ENCODE measurements around the gene KRTAP12-2.

KRTAP12-2 gene

DNA sequence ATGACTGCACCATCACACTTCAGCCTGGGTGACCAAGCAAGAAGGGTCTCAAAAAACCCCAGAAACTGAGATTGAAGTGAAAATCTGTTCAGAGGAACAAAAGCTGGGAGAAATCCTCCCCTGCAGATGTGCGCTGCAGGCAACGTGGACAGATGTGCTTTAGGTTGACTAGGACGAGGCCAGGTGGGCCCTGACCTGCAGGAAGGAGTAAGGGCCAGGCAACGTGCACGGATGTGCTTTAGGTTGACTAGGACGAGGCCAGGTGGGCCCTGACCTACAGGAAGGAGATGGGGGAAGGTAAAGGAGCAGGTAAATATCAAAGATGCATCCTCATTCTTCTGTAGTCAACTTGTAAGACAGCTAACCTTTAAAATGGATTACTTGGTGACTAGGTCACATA is 17.8 kb upstream of the KRTAP12-2 start:
- TF ChIP-seq, protein P1, sequence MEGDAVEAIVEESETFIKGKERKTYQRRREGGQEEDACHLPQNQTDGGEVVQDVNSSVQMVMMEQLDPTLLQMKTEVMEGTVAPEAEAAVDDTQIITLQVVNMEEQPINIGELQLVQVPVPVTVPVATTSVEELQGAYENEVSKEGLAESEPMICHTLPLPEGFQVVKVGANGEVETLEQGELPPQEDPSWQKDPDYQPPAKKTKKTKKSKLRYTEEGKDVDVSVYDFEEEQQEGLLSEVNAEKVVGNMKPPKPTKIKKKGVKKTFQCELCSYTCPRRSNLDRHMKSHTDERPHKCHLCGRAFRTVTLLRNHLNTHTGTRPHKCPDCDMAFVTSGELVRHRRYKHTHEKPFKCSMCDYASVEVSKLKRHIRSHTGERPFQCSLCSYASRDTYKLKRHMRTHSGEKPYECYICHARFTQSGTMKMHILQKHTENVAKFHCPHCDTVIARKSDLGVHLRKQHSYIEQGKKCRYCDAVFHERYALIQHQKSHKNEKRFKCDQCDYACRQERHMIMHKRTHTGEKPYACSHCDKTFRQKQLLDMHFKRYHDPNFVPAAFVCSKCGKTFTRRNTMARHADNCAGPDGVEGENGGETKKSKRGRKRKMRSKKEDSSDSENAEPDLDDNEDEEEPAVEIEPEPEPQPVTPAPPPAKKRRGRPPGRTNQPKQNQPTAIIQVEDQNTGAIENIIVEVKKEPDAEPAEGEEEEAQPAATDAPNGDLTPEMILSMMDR (IDR thresholded peaks at IDR 0.05; ENCODE audit: extremely low read depth, insufficient read depth, missing control alignments) = no peak
- in situ Hi-C loops (cut with MboI; ENCODE audit: low pct_unique_long_range_greater_than_20kb, low sequenced_read_pairs, unreplicated experiment) = no loop called here
- DNase-seq (ENCODE audit: low spot score) = no peak

DNA sequence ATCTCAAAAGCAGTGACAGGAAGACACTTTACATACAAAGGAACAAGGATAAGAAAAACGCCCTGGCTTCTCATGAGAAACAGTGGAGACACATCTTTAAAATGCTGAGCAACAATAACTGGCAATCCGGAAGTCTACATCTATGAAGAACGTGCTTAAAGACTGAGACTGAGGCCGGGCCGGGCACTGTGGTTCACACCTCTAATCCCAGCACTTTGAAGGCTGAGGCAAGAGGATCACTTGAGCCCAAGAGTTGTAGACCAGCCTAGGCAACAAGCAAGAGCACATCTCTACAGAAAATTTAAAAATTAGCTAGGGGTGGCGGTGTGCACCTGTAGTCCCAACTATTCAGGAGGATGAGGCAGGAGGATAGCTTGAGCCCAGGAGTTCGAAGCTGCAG is 17.4 kb upstream of the KRTAP12-2 start:
- in situ Hi-C loops (cut with MboI; ENCODE audit: low pct_unique_long_range_greater_than_20kb, low sequenced_read_pairs, unreplicated experiment) = no loop called here
- DNase-seq (ENCODE audit: low spot score) = no peak
- TF ChIP-seq, protein P1 (IDR thresholded peaks at IDR 0.05; ENCODE audit: extremely low read depth, insufficient read depth, missing control alignments) = no peak

DNA sequence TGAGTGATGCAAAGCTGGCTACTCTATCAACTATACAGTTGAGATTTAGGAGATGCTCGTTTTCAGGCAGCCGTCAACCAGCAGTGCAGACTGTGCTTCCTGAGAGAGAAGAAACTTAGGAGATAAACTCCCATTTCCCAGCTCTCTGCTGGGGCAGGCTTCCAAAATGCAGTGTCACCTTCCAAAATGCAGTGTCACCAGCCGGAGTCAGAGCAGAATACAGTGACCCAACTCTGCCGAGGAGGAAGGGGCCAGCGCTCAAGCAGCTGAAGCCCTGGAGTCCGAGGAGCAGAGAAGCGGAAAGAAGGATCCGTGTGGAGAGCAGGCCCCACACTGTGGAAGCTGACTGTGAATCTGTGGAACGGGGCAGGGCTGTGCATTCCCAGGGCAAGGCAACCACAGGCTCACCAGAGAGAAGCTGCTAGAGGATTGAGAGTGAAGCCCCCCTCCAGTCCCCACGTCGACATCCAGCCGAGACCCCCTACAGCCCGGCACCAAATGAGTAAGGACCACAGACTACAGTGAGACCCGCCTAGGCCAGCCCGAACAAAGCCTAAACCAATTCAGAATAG is 15.9 kb upstream of the KRTAP12-2 start:
- no peak for DNase-seq (ENCODE audit: low spot score)
- TF ChIP-seq, protein P1 (IDR thresholded peaks at IDR 0.05; ENCODE audit: extremely low read depth, insufficient read depth, missing control alignments) = no peak
- in situ Hi-C loops (cut with MboI; ENCODE audit: low pct_unique_long_range_greater_than_20kb, low sequenced_read_pairs, unreplicated experiment) = no loop called here

DNA sequence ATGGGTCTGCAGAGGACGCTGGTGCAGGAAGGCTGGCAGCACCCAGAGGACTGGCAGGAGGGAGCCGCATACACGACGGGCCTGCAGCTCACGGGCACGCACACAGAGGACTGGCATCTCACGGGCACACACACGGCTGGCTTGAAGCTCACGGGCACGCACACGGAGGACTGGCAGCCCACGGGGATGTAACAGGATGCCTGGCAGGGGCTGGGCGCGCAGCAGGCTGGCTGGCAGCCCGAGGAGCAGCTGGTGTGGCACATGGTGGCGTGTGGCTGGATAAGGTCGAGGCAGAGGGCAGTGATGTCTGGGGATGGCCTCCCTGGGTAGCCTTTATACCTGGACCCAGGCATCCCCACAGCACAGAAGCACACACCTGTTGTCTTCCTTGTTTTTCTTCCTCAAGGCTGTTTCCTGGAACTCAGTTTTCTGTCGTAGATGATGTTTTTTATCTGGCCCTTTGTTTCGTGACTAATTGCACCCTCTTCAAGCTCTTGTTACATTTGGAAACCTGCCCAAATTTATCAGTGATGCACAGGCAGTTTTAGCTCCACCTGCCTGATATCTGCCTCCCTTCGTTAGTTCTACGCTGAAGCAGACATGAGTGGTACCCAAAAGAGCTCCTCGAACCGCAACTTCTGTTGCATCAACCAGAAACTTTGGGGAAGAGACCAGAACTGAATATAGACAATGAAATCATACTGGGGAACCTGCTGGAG is 15.3 kb upstream of the KRTAP12-2 start, which contains the start of gene KRTAP12-1:
Gene KRTAP12-1 (minus strand): TSS at position 303 of the 719 bp plus-strand sequence. CDS start 40 bp downstream, at position 263.
- DNase-seq (ENCODE audit: low spot score) = no peak
- in situ Hi-C loops (cut with MboI; ENCODE audit: low pct_unique_long_range_greater_than_20kb, low sequenced_read_pairs, unreplicated experiment) = no loop called here
- TF ChIP-seq, protein P1 (IDR thresholded peaks at IDR 0.05; ENCODE audit: extremely low read depth, insufficient read depth, missing control alignments) = no peak

DNA sequence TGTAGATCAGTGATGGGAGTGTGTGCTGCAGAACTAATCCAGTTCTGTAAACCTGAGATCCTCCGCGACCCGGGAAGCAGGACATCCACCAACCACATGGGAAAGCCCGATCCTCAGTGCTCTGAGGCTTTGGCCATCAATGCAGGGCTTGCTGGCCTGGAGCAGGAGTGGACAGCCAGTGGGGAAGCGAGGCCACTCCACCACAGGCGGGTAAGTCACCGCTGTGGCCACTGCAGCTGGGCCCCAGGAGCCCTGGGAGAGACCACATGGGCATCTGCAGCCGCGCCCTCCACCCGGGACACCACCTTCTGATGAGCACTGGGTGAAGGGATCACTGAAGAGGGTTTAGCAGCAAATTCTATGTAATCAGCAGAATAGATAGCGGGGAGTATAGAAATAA is 14.4 kb upstream of the KRTAP12-2 start:
- DNase-seq (ENCODE audit: low spot score) = no peak
- in situ Hi-C loops (cut with MboI; ENCODE audit: low pct_unique_long_range_greater_than_20kb, low sequenced_read_pairs, unreplicated experiment) = no loop called here
- TF ChIP-seq, protein P1 (IDR thresholded peaks at IDR 0.05; ENCODE audit: extremely low read depth, insufficient read depth, missing control alignments) = no peak

DNA sequence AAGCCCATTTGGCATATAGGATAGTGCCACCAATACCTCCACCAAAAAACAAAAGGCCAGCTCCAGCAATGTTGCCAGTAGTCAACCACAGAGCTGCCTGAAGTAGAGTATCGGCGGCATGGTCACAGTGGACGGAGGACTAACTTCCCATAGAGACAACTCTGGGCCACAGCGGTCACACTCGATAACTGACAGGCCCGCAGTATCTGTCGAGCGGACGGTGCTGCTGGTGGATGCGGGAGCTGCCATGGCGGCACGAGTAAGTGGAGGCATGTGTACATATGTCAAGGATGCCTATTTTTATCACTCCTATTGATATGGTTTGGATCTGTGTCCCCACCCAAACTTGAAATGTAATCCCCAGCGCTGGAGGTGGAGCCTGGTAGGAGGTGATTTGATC is 11.2 kb upstream of the KRTAP12-2 start:
- in situ Hi-C loops (cut with MboI; ENCODE audit: low pct_unique_long_range_greater_than_20kb, low sequenced_read_pairs, unreplicated experiment) = no loop called here
- no peak for DNase-seq (ENCODE audit: low spot score)
- TF ChIP-seq, protein P1 (IDR thresholded peaks at IDR 0.05; ENCODE audit: extremely low read depth, insufficient read depth, missing control alignments) = no peak

Measured in GM13977 (cell line).